Suppressor macrophage treated with lipopolysaccharide for 1 hour (primary cell): ENCODE results near the gene LDB1.
A peak's percentile ranks its signal among the peaks of the same experiment; 100 is the strongest.

Source experiments
- DNase-seq, 3 donors: peaks; one replicate each; pipeline ENCODE4 v3.0.0-alpha.2; 2020 to 2022

Gene LDB1

GRCh38 chr10:102134416-102134815 is 14.2 kb upstream of the LDB1 start:
- DNase-seq, result no peak

GRCh38 chr10:102133373-102134195 is 13.4 kb upstream of the LDB1 start:
- peak; percentile 74 to 88 (median 80) for DNase-seq

- DNase-seq, result peak; percentile 98 to 99 (median 99)
Measured at GRCh38 chr10:102132563-102133372, 12.6 kb upstream of the LDB1 start, which contains the start of gene PPRC1. Gene PPRC1 (plus strand): TSS chr10:102133040. CDS start chr10:102133069, 29 bp downstream.

DNA sequence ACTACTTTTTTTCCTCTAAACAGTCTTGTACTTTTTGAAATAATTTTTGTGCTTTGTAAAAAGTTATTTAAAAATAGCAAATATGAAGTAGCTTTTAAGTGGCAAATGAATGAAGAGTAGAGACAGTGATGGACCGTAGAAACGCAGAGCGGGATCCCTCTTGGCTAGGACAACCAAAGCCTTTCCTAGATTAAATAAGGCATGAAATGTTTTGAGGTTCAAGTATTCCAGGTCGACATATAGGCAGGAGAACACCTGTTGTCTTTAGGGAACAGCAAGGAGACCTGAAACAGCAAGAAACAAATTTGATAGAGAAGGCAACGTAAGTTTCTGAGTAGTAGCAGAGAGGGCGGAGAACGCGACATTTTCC is 12.0 kb upstream of the LDB1 start:
- no peak for DNase-seq

DNA sequence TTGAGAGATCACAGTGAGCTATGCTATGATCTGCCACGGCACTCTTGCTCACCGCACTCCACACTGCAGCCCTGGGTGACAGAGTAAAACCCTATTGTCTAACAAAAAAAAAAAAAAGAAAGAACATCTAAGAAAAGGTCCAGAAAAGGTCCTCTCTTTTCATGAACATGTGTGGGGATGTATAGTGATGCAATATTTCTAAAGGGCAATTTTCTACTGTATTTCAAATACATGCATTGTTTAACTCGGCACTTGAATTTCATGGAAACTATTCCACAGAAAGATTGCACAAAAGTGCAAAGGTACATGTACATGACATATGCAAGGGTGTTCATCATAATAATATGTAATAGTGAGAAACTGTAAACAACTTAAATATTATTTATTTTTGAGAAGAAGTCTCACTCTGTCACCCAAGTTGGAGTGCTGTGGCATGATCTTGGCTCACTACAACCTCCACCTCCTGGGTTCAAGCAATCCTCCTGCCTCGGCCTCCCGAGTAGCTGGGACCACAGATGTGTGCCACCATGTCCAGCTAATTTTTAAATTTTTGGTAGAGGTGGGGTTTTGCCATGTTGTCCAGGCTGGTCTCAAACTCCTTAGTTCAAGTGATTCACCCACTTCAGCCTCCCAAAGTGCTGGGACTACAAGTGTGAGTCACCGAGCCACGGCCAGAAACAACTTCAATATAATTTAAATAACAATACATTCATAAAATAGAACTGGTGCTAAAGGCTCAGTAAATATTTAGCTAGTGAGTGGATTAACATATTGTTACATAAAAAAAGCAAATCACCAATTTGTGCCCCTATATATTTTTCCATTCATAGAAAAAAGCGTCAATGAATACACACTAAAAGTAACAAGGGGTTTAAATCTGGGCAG is 11.4 kb upstream of the LDB1 start:
- no peak for DNase-seq

- DNase-seq, result no peak
Measured at GRCh38 chr10:102123223-102123622, 3.1 kb upstream of the LDB1 start.

GRCh38 chr10:102122450-102122849 is 2.3 kb upstream of the LDB1 start:
- DNase-seq, result no peak

- no peak for DNase-seq
Measured at GRCh38 chr10:102121739-102122372, 1.7 kb upstream of the LDB1 start.

DNA sequence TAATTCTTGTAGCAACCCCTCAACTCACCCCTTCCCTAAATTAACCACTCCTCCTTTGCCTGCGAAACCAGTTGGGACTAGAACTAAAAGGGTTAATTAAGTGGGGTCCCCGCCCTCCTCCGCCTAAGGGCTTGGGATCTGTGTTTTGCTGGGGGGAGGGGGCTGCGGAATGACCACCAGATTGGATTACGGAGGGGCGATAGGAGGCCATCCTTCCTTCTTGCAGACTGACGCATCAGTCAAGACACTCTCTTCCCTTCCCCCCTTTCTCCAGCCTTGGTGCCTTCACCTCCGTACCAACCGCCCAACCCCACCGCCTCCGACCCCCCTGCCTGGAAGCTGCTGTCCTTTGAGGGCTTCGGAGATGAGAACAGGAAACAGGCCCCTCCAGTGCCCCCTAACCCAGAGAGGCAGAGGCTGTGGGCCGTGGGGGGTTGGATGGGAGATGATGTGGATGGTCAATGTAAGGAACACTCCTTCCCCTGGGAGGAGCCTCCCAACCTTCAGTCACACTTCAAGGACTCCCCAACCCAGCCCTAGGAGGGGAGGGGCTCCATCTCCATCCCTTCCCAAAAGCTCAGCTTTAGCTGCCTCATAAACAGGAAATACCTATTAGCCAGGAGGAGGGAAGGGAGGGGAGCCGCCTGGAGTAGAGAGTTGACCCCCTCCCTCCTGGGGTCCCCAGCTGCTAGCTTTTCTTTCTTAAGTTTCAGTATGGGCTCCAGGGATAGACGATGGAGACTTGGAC is 997 bp upstream of the LDB1 start:
- peak in 1 of 3 donors; percentile 19 for DNase-seq

GRCh38 chr10:102119417-102120141 is 589 bp downstream of the LDB1 start:
- peak; percentile 41 to 57 (median 45) for DNase-seq

GRCh38 chr10:102118867-102119266 is 1.3 kb downstream of the LDB1 start:
- peak; percentile 40 to 58 (median 42) for DNase-seq

- peak in 2 of 3 donors; percentile 32 to 35 for DNase-seq
Measured at GRCh38 chr10:102117391-102118159, 2.6 kb downstream of the LDB1 start.

GRCh38 chr10:102116656-102117055 is 3.5 kb downstream of the LDB1 start:
- peak; percentile 50 to 68 (median 52) for DNase-seq

GRCh38 chr10:102115775-102116174 is 4.4 kb downstream of the LDB1 start:
- DNase-seq, result no peak

DNA sequence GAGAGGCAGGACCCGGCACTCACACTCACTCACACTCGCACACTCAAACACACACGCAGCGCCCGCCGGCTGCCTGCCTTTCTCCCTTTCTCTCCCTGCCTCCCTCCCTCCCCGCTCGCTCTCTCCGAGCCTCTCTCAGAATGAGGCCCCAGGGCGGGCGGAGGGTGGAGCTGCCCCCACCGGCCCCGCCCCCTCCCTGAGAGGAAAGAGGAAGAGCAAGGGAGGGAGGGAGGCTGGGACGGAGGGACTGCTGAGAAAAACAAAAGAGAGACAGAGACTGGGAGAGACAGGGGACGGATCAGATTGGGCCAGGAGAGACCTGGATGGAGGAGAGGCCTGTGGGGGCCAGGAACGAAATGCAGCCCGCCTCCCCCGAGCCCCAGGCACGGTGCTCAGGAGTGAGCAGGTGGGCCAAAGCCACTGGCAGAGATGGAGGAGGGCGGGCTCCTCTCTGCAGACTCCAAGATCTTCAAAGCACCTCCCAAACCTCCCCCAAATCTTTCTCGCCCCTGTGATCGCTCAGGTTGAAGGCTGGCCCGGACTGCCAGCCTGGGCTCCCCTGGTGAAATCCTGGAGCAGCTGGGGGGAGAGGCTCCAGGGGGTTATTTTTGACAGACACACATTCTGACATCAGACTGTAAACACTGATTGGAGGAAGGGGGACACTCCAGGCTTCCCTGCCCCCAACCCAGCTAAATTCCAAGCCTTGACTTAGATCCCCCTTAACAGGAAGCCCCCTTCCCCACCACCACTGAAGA is 5.1 kb downstream of the LDB1 start:
- DNase-seq, result peak; percentile 86 to 96 (median 91)

DNA sequence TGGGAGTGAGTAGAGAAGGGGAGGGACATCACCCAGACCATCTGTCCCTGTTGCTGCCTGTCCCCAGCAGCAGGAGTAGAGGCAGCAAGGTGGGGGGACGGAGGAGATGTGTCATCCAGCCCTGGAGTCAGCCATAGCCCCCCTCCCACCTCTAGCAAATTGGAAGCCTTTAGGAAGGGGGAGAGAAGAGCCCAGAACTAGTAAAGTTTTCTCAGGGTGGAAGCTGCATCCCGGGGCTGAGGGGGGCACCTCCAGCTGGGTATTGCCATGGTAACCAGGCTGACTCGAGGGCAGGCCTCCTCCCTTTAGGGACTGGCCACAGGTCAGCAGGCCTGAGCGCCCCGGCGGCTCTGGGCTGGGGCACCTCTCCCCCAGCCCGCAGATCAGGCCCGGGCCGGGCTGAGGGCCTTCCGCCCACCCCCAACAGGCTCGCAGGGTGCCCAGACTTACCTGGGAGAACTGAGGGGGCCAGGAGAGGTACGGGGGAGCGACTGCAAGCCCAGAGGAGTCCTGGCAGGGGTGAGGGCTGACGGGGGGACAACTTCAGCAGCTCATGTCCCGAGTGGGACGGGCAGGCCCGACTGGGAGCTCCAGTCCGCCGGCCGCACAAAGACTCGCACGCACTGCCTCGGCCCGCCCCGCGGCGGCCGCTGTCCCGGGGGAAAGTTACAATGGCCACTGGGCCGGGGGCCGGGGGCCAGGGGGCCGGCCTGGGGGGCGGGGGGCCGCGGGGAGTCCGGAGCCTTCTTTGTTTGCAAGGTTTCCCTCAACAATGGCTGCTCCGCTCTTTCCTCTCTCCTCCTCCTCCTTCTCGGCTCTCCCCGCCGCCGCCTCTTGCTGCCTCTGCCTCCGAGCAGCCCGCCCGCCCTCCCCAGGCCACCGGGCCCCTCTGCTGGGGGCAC is 6.0 kb downstream of the LDB1 start:
- peak in 1 of 3 donors; percentile 54 for DNase-seq

GRCh38 chr10:102113261-102113955 is 6.8 kb downstream of the LDB1 start:
- DNase-seq, result no peak
